HG03432 (cell line): ENCODE results near the gene YEATS2.

Experiments used
- ATAC-seq: cut with Tn5 transposase; IDR thresholded peaks from one replicate; pipeline ENCODE4 v1.9.1; 2021; ENCODE audit warnings: mild to moderate bottlenecking, moderate library complexity; ENCODE audit not compliant: unreplicated experiment

The YEATS2 gene

DNA sequence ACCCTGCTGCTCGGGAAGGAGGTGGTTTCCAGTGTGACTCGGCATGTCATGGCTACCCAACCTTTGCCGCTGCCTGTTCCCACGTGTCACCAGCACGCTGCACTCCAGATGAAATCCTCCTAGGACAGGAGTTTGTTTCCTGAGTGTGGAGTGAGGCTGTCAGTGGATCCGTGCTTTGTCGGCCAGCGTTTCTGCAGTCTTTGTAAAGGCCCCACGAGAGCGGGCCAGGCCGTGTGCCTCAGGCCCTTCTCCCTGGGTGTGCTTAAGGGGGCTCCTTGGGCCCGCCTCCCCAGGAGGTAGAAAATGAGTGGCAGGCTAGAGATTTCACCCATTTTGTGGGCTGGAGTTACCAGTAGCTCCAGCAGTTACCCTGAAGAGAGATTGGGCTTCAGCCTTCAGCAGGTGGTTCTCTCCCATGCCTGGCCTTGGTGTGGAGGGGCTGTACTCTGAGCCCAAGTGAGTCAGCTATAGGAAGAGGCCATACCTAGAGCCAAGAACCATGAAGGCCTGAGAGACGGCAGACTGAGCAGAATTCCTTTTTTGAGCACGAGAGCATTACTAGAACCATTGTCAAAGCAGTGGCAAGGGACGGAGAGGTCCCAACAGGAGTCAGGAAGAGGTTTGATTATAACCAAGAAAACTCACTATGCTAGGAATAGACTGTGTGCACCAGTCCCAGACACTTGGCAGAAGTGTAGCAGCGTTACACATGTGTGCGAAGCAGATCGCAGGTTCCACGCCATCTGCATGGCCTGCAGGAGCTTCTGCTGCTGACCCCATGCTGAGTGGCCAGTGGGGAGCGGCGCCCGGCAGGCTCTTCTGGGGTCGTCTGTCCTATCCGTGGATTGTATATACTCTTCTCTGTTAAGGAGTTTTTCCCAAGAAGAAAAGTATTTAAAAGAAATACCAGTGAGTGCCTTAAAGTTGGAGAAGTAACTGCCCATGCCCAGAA, 113.3 kb downstream of the YEATS2 start:
- no peak for ATAC-seq

DNA sequence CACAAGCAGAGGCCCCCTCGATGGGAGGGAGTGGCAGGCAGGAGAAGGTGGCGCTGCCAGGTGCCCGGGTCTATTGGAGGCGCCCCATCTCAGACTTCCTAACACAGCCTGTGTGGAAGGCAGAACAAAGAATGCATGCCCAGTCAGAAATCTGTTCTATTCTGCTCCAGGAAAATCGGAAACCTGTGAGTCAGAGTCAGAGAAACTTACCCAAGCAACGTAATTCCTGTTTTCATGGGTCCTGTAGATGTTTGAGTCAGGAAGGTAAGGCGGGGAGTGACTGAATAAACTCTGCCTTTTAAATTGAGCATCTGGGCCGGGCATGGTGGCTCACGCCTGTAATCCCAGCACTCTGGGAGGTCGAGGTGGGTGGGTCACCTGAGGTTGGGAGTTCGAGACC, 114.0 kb downstream of the YEATS2 start:
- no peak for ATAC-seq

DNA sequence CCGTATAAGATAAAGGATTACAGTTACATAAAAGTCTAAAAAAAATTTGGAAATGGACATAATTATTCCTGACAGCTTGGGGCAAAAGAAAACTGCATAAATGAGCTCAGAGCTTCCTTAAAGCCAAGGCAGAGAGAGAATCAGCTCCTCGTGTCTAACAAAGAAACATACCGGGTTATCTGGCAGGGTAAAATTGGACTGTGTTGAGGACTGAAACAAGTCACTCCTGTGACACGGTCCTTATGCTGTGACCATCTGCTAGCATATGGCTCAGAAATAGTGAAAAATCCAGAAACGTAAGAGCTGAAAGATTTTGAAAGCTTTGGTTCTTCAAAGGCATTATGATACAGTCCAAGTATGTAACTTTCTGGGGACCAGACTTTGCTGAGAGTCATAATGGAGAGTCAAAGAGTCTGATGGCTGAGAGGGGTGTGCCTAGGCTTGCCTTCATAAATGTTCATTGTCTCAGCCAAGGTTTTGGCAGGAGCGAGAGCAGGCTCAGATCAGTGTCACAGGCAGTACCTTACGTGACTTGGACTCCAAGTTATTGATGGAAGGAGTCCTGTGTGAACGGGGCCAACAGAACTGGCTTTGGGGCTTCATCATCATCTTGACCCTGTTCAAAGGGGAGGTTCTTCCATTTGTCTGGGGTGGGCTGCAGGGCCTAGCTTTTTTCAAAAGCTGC, 115.3 kb downstream of the YEATS2 start:
- ATAC-seq: no peak

DNA sequence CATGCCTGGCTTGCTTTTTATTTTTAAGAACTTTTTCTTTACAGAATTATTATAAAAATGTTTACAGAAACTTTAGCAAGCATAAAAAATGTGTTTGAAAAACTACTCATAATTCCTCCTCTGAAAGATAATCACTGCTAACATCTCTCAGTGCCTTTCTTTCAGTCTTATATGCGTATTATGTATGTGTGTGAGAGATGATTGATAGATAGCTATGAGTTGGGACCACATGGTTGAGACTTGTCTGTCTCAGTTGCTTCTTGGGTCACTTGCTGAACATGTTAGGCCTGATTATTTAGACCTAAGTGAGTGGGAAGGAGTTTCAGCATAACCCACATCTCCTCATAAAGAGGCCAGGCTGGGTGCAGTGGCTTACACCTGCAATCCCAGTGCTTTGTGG, 116.6 kb downstream of the YEATS2 start:
- no peak for ATAC-seq

DNA sequence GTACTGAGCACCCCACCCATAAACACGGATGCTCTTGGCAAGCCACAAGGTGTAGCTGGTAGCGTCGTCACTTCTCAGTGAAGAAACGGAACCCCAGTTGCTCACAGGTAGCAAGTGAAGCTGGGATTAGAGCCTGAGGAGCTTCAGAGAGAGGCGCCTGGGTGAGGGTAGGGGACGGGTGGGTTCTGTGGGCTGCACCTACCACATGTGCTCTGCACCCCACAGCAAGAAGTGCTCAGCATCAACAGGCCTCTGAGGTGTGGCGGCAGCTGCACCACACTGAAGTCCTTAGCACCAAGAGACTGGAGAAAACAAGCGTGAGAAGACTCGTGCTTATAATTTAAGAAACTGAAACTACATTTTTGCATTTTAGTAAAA, 118.0 kb downstream of the YEATS2 start:
- ATAC-seq: no peak

DNA sequence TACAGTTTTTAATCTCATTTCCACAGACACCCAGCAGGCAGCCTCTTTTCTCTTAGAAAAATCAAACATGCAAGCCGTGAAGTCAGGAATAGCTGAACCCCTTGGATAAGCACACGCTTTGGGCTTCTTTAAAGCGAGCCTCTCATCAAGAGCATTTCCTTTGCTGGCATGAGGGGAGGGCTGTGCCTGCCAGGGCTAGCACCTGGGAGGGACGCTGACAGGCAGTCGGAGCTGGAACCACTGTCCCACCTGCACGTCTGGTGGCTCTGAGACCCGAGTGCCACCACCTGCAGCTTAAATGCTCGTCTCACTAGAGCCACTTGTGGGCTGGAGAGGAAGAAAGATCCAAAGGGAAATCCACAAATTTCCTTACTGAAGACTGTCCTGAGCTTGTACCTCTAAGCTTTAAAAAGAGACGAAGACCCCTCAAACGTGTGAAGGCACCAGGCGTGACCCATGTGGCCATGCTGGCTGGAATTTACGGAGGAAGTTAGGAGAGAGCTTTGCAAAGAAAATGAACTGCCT, 118.4 kb downstream of the YEATS2 start:
- no peak for ATAC-seq

DNA sequence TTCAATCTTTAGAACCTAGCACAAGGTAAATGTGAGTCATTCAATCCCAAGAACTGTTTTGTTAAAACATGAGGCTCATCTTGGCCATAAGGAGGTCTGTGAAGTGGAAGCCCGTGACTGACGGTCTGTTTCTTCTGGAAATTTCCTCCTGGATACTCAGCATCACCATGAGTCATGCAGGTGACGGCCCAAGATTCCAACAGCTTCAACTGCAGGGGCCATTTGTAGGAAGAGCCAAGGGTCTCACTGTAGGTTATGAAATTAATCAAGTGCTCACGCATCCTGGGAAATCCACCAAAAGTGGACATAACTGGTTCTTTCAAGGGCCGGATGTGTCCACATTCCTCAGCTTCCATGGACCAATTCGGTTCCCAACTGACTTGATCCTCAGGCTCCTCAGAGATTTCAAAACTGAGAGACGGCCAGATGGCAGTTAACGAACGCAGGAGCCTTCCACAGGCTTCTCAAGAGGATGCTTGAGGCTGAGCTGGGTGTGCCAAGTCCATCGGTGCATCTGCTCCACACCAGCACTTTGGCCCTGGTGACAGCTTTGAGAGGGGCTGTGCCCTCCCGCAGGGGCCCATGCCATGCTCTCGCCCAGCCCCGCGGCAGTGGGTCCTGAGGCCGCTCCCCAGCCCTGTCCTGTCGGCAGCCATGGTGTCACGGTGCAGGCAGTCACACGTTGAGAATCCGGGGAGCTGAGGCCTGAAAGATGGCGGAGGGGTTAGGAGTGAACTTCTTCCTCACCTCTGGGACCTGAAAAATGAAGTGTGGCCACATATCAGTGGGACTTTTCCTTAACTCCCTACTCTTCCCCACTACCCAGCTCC, 119.3 kb downstream of the YEATS2 start:
- ATAC-seq: no peak

DNA sequence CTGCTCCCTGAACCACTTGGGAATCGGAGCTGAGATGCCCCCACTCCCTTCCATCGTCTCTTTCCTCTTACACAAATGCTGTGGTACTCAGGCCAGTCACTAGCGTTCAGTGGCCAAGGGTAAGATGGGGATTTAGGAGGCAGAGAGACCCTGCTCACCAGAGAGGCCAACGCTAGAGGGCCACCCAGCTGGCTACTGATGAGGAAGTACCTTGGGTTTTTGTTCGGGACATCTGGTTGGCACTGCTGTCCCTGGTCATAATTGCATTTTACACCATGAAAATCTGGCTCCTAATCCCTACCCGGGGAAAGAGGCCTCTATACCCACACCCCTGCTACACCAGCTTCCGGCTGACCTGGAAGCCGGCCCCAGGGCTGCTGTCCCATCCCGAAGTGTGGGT, 120.0 kb downstream of the YEATS2 start:
- ATAC-seq: no peak

DNA sequence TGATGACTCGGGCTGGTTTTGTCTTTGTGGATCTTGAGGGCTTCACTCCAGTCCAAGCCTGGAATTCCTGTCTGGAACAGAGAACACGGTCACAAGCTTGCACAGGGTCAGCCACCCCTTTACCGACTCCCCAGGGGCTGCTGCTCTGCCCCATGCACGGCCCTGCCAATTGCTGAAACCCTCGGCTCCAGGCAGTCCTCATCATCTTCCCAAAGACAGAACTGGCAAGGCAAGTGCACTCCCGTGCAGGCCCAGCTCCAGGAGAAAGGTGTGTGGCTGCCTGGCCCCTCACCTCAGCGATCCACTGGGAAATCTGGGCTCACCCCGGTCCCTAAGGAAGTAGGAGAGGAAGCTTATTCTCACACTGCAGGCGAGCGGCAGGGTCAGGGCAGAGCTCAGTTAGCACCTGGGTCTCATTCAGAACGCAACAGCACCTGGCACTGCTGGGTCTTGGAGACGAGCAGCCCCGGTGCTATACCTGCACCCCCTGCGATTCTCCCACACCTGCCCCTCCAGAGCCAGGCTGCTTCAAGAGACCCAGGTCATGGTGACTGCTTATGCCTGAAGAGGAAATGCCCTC, 120.5 kb downstream of the YEATS2 start:
- ATAC-seq: no peak

DNA sequence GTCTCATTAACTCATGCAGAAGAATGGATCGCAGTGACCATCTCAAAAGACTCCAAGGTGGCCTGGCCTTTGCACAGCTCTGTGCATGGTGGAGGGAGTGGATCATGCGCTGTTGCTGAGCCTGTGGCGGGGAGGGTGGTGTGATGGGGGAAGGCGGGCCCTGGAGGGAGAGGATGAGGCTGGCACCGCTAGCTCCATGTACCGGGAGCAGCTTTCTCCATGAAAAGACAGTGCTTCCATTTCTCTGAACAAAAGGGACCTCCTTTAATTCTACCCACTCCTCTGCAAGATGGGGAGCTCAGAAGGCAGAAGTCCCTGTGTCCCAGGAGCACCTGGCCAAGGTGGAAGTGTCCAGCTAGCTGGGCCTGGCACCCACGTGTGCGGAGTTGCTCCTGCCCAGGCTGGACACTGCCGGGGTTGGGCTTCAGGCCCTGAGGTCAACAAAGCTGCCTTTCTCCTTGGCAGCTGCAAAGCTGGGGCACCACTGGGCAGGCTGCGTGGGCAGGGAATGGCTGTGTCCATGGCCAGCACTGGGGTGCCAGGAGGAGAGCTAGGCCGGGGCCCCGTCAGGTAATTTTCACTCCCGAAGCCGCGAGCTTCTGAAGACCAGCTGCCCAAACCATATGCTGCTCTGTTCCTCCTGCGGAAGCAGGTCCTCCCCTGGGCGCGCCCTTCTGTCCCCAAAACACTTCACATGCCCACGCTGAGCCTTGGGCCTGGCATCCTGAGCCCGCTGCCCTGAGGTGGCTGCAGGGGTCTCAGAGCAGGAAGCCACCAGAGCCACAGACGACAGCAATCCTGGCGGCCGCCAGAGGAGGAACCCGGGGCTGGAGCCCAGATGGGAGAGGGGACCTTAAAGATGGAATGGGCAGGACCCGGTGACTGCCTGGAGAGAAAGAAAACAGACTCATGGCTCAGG, 121.4 kb downstream of the YEATS2 start:
- no peak for ATAC-seq

DNA sequence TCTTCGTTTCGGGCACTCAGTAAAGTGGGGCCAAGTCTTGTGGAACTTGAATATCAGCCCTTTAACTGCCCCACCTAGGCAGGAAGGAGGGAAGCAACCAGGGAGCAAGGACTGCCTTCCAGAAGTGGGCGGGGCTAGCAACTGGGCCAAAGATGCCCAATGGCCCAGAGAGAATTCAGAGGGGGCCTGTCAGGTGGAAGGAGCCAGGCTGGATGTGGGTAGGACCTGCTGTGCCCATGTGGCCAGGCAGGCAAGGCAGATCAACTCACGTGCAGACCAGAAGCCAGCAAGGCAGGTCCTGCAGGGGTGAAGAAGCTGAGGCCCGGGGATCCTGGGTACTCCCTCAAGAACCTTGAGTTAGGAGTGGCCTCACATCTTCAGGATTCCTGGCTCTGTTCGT, 122.2 kb downstream of the YEATS2 start:
- no peak for ATAC-seq

DNA sequence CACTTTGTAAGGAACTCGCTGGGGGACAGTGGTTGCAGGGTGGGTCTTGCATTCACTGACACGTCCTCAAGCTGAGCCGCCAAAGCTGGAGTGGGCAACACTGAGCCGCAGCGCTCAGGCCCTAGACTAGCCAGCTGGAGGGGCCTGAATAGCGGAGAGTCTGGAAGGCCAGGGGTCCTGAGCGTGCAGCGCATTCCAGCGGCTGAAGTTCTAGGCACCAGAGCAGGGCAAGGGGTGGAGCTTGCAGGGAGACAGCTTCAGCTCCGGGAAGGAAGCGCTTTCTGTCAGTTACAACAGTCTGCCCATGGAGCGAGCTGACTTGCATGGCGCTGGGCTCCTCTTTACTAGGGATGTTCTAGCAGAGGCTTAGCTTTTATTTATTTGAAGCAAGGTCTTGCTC, 125.0 kb downstream of the YEATS2 start:
- ATAC-seq: no peak

DNA sequence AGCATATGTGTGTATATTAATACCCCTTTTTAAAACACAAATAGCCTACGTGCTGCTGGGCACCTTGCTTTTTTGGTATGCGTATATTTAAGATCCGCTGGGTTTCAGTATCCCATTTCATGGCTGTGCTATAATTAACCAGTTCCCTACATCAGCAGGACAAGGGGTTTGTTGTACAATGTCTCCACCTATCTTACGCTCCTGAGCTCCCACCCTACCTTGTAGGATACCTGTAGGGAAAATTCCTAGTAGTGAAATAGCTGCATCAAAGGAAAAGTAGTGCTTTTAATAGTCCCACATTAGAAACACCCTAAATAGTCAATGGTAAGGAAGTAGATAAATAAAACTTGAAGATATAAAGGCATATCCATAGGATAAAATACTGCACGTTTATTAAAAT, 126.4 kb downstream of the YEATS2 start:
- ATAC-seq: no peak

DNA sequence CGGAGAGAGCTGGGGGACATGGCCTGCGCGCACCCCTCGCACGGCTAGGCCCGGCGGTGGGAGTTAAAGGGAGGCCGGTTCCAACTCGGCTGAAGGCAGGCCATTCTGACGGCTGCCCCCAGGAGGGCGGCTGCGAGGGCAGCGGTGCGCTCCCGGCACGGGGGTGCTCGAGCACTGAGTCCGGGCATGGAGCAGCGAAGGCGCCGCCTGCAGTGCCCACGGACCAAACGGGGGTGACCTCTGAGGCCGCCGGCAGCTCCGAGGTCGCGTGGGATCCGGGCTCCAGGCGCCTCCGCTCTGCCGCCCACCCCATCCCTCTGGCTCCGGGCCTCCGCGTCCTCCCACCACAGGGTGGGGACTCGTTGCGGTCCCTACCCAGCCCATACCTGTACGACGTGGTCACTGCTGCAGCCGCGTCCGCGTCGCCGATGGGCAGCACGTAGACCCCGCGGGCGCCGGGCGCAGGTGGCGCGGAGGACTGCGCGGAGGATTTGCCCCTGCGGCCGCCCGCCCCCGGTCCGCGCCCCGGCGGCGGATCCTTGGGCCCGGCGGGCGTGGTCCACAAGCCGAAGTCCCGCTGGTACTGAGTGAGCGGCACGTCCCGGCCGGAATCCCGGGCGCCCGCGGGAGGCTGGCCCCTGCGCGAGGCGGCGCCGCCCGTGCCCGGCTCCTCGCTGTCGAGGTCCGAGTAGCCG, 127.3 kb downstream of the YEATS2 start:
- ATAC-seq: peak; percentile 33

DNA sequence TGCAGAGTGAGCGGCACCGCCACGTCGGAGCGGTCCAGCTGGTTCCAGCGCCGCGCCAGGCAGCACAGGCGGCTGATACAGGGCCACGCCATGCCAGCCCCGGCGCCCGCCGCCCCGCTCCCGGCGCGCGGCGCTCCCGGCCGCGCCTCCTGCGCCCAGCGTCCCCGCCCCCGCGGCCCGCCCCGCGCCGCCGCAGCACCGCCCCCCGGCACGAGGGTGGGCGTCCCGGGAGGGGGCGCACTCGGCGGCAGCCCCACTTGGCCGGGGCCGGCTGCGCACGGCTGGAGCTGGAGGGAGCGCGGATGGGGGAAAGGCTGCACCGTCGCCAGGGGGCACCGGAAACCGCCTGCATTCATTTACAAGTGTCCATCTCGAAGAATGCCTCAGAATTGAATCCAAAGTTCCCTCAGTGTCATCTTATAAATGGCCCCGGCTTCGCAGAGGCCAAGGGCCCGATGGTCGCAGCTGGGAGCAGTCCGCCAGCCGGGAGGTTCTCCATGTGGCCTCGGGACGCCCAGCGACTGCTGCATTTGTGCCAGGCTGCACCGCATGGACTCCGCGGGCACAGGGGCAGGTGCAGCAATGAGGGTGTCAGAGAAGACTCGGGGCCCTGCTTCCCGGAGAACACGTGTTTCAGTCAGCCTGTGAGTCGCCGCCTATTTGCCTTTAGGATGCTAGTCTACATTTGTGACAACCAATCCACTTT, 128.0 kb downstream of the YEATS2 start, which contains the start of gene MAP6D1:
Gene MAP6D1, minus strand, starts transcription at position 122 of the 706 bp plus-strand sequence. Its CDS starts 30 bp downstream, at position 92.
- peak; percentile 74 for ATAC-seq

DNA sequence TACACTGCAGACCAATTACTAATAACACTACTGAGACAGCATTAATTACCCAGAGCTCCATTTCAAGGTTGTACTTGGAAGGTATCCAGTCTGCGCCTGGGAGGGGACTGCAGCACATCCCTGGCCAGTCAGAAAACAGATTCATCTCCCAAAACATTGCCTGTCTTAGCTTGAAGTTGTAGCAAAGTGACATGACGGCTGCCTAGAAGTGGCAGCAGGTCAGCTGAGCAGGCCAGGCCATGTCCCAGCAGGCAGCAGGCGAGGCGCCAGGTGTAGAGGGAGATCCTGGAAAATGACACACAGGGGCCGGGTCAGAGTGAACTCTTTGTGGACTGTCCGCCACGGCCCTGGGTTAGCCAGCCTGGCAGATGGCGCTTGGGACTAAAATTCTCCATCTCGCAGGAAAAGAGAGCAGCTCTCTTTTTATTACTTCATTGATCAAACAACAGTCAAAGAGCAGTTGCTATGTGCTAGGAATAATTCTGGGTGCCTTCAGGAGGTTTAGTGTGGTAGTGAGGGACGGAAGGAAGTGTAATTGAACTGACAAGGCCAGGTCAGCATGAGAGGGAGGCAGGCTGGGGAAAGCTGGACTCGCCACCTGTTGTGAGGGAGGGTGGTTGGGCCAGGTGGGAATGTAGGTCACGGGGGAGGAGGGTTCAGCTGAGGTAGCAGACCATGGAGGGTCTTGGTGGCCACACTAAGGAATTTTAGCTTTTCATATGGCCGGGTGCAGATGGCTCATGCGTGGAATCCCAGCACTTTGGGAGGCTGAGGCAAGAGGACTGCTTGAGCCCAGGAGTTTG, 129.1 kb downstream of the YEATS2 start:
- no peak for ATAC-seq

DNA sequence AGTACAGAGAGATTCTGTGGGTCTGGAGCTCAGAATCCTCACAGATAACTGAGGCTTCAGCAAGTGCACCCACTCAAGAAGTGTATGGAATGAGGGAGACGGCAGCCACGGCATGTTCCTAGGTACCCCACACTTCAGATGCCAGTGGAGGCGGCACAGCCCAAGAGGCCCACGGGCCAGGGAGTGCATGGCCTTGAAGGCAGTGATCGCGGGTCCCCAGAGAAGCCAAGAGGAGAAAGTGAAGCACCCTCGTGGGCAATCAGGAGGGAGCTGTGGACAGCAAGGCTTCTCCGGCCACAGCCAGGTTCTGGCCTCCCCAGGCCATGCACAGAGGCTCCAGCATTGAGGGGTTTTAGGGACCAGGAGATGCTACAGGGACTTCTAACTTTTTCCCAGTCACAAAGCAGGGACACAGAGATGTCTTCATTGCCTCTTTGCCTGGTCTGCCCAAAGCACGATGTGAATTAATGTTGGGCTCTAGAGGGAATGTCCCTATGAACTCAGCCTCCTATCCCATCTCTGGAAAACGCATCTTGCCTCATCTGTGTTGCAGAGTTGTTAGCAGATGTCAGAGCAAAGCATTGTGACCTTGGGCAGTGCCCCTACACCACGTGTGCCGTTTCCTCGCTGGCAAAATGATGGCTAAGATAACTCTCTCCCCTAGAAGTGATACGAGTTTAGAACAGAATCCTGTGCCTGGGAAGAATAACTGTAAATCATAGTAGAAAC, 130.4 kb downstream of the YEATS2 start:
- ATAC-seq: no peak
